Loucy (cell line): ENCODE data around the gene NOC2L.

Experiments
- EZH2phosphoT487 ChIP-seq: fragments of 200-600 bp; IDR thresholded peaks from 2 replicates; pipeline ENCODE4 v1.6.1; 2018; ENCODE audit warnings: antibody characterized with exemption, mild to moderate bottlenecking, moderate library complexity, borderline replicate concordance
- TF ChIP-seq, protein P1 (sequence below): fragments of 200-600 bp; sonication (generic); conservative IDR thresholded peaks from 2 replicates; pipeline ENCODE4 v1.5.1; 2014; ENCODE audit warnings: mild to moderate bottlenecking, antibody characterized with exemption, low read length

DNA sequence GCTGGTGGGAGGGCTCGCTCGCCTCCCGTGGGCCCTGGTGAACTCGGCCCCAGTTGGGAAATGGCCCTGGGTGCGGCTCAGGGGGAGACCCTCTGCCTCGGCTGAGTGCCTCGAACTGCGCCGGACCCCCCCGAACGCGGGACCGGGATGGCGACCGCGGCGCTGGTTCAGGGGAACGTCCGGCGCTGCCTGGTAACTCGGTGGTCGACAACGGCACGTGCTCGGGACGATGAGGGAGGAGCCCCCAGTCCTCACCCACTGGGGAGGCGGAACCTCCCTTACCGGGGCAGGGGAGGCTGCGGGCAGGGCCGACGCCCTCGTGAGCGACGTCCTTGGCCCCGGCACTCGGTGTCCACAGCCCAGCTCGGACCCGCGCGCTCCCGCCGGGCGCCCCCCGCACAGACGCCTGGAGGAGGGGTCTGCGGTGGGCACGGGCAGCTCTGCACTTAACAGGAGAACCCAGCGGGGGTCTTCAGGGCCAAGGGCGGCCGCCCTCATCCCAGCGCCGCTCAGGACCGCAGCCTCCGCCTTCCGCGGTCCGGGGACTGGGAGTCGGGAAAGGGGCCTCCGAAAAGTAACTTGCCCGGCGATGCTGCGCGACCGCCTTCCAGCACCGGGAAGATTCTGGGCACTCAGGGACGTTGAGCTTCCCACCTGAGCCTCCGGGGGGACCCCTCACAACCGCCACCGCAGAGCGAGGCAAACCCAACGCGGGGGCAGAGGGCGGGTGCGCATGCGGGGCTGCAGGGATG, 39.1 kb upstream of the NOC2L start:
- TF ChIP-seq, protein P1, sequence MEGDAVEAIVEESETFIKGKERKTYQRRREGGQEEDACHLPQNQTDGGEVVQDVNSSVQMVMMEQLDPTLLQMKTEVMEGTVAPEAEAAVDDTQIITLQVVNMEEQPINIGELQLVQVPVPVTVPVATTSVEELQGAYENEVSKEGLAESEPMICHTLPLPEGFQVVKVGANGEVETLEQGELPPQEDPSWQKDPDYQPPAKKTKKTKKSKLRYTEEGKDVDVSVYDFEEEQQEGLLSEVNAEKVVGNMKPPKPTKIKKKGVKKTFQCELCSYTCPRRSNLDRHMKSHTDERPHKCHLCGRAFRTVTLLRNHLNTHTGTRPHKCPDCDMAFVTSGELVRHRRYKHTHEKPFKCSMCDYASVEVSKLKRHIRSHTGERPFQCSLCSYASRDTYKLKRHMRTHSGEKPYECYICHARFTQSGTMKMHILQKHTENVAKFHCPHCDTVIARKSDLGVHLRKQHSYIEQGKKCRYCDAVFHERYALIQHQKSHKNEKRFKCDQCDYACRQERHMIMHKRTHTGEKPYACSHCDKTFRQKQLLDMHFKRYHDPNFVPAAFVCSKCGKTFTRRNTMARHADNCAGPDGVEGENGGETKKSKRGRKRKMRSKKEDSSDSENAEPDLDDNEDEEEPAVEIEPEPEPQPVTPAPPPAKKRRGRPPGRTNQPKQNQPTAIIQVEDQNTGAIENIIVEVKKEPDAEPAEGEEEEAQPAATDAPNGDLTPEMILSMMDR, result peak; percentile 14; the same call in 1 of the 2 replicates
- no peak for TF ChIP-seq EZH2phosphoT487
